Measurements from ENCODE around the gene MSRB3. TPM values are rescaled to one million over a fixed set of nuclear protein-coding genes. Genes with fewer than 3 reads are reported as not detected.

The MSRB3 gene
- total and polyA plus RNA-seq, 2 donors (not counting 1 experiment from before 2014, with no cell fraction given): not detected

DNA sequence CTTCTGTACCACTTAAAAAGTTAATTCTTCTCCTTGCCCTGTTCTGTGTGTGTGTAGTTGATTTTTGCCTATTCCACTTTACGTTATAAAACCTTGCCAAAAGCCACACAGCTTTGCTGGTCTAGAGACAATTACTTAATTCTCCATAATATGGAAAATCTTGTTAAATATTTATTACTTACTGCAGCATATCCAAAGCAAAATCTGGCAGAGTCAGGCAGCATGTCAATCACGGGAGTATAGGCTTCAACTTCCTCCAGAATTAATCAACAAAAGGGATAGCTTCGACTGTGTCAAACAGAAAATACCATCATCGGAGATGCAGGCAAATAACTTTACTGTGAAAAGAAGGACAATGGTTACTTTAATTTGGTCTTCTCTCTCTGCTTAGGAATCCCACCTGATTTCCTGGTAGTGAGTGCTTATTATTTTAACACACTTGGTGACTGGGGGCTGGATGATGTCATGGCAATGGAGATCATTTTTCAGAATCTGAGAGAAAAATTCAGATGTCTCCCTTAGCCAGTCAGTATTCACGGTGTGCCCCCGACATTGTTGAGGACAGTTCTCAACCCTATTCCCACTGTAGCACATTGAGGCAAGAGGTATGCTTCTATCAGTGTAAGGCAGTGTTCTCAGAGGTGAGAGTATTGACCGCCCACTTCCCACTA lies 3.7 kb upstream of the MSRB3 start:
- TF ChIP-seq CTCF (IDR thresholded peaks at IDR 0.05): no peak
- TF ChIP-seq EZH2 (IDR thresholded peaks at IDR 0.05; ENCODE audit: borderline replicate concordance, insufficient read depth, low read depth, low read length, poor library complexity, severe bottlenecking): no peak
- Histone ChIP-seq H4K20me1 (ENCODE audit: control insufficient read depth, insufficient read depth, low read length, poor library complexity, severe bottlenecking) (no peaks in the 10 kb centered on the region), H2AFZ (ENCODE audit: insufficient read depth, low read depth, low read length, poor library complexity, severe bottlenecking) (no peak overlapping the region), H3K4me2 (replicated peaks; ENCODE audit: low read depth, low read length, poor library complexity, severe bottlenecking) (no peak overlapping the region), H3K9me3 (ENCODE audit: control extremely low read depth in 1 of 3, control insufficient read depth in 2 of 3, insufficient read depth in 1 of 3, low read length in 2 of 3) (no peaks in the 10 kb centered on the region), H3K36me3 (replicated peaks in 1 of 2; ENCODE audit: control extremely low read depth in 1 of 2, control insufficient read depth in 1 of 2, extremely low read depth in 1 of 2, insufficient read depth in 2 of 2, low read length in 1 of 2) (no peaks in the 10 kb centered on the region), H3K4me1 (ENCODE audit: control insufficient read depth in 2 of 2, insufficient read depth in 2 of 2, low read length in 2 of 2) (peaks cover 13% of the 10 kb centered on the region in 2 donors), H3K27me3 (replicated peaks in 1 of 4; ENCODE audit: control extremely low read depth in 1 of 4, control insufficient read depth in 3 of 4, insufficient read depth in 4 of 4, low read length in 3 of 4) (peaks cover 0 to 15% (median 11%) of the 10 kb centered on the region in 4 experiments), H3K9ac (ENCODE audit: low read length) (no peak overlapping the region), H3K79me2 (ENCODE audit: control insufficient read depth, insufficient read depth, low read length) (no peaks in the 10 kb centered on the region), H3K27ac (ENCODE audit: low read length in 2 of 2) (no peak overlapping the region), H3K4me3 (ENCODE audit: control extremely low read depth in 1 of 5, extremely low read depth in 1 of 5, insufficient read depth in 1 of 5, low read depth in 2 of 5, low read length in 4 of 5) (no peak overlapping the region)
- DNase-seq: no peak
- POLR2A ChIA-PET: no interaction called here
- intact Hi-C loops (cut with micrococcal nuclease): no loop called here
- Mint-ChIP-seq H3K27ac (no peak overlapping the region), H3K9me3 (ENCODE audit: insufficient read depth) (no peaks in the 10 kb centered on the region), H3K27me3 (peaks cover 29% of the 10 kb centered on the region), H3K4me3 (no peak overlapping the region), H3K4me1 (peaks cover 9% of the 10 kb centered on the region)
- no CpG with 5 or more reads among the region's 7 CpGs for WGBS (ENCODE audit: insufficient coverage)
- no peak for ATAC-seq (ENCODE audit: low read depth)
- CTCF ChIA-PET: no interaction called here

DNA sequence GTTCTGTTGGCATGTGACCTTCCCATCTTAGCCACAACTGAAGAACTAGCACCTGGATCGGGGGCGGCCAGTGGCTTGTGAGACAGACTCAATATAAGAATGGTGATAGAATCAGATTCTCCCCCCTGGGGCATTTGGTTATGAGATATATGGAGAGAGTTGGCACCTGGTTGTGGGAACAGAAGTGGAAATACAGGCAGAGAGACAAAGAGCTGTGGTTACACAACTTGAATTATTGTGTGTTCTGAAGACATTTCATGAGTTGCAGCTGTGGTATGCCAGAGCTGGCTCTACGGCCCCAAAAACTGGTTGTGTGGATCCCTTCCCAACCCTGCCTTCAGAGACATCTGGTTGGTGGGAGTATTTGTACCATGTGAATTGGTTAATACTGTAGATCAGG lies 2.9 kb upstream of the MSRB3 start:
- Histone ChIP-seq H4K20me1 (ENCODE audit: control insufficient read depth, insufficient read depth, low read length, poor library complexity, severe bottlenecking) (no peaks in the 10 kb centered on the region), H2AFZ (ENCODE audit: insufficient read depth, low read depth, low read length, poor library complexity, severe bottlenecking) (no peak overlapping the region), H3K9ac (ENCODE audit: low read length) (no peak overlapping the region), H3K9me3 (ENCODE audit: control extremely low read depth in 1 of 3, control insufficient read depth in 2 of 3, insufficient read depth in 1 of 3, low read length in 2 of 3) (no peaks in the 10 kb centered on the region), H3K4me3 (ENCODE audit: control extremely low read depth in 1 of 5, extremely low read depth in 1 of 5, insufficient read depth in 1 of 5, low read depth in 2 of 5, low read length in 4 of 5) (no peak overlapping the region), H3K36me3 (replicated peaks in 1 of 2; ENCODE audit: control extremely low read depth in 1 of 2, control insufficient read depth in 1 of 2, extremely low read depth in 1 of 2, insufficient read depth in 2 of 2, low read length in 1 of 2) (no peaks in the 10 kb centered on the region), H3K4me2 (replicated peaks; ENCODE audit: low read depth, low read length, poor library complexity, severe bottlenecking) (no peak overlapping the region), H3K79me2 (ENCODE audit: control insufficient read depth, insufficient read depth, low read length) (no peaks in the 10 kb centered on the region), H3K27ac (ENCODE audit: low read length in 2 of 2) (no peak overlapping the region), H3K27me3 (replicated peaks in 1 of 4; ENCODE audit: control extremely low read depth in 1 of 4, control insufficient read depth in 3 of 4, insufficient read depth in 4 of 4, low read length in 3 of 4) (peaks cover 0 to 24% (median 16%) of the 10 kb centered on the region in 4 experiments), H3K4me1 (ENCODE audit: control insufficient read depth in 2 of 2, insufficient read depth in 2 of 2, low read length in 2 of 2) (peaks cover 13 to 20% of the 10 kb centered on the region in 2 donors)
- ChIA-PET POLR2A (no interaction called here), CTCF (no interaction called here)
- Mint-ChIP-seq H3K27me3 (peaks cover 36% of the 10 kb centered on the region), H3K27ac (no peak overlapping the region), H3K9me3 (ENCODE audit: insufficient read depth) (no peaks in the 10 kb centered on the region), H3K4me3 (no peak overlapping the region), H3K4me1 (peaks cover 9% of the 10 kb centered on the region)
- ATAC-seq (ENCODE audit: low read depth) (no peak), DNase-seq (no peak)
- TF ChIP-seq EZH2 (IDR thresholded peaks at IDR 0.05; ENCODE audit: borderline replicate concordance, insufficient read depth, low read depth, low read length, poor library complexity, severe bottlenecking): no peak
- TF ChIP-seq CTCF (IDR thresholded peaks at IDR 0.05): no peak
- intact Hi-C loops (cut with micrococcal nuclease): no loop called here
- WGBS (ENCODE audit: insufficient coverage): 56% methylated on average over 1 of the region's 3 CpGs

All from B cell (primary cell).